GM18526 (cell line): ENCODE measurements around the gene ASCL1.

Source experiments
- POLR2A ChIP-seq: IDR thresholded peaks from 3 replicates; pipeline ENCODE4 v1.6.1; 2011; ENCODE audit not compliant: insufficient read length; ENCODE audit errors: extremely low read depth

The ASCL1 gene

GRCh38 chr12:102957339-102958050 lies at the start of gene ASCL1:
Gene ASCL1, plus strand, starts transcription at chr12:102957674. Its CDS starts 571 bp downstream, at chr12:102958245.
- no peak for TF ChIP-seq POLR2A

GRCh38 chr12:102907918-102908317 lies 49.6 kb upstream of the ASCL1 start:
- no peak for TF ChIP-seq POLR2A

- no peak for TF ChIP-seq POLR2A
Observed at GRCh38 chr12:102910137-102910536, 47.3 kb upstream of the ASCL1 start.

GRCh38 chr12:102910792-102911191 lies 46.7 kb upstream of the ASCL1 start:
- no peak for TF ChIP-seq POLR2A

- no peak for TF ChIP-seq POLR2A
Observed at GRCh38 chr12:102911320-102911719, 46.2 kb upstream of the ASCL1 start.

- TF ChIP-seq POLR2A, result no peak
Observed at GRCh38 chr12:102912258-102912657, 45.2 kb upstream of the ASCL1 start.

GRCh38 chr12:102913453-102914226 lies 43.8 kb upstream of the ASCL1 start:
- no peak for TF ChIP-seq POLR2A

- TF ChIP-seq POLR2A, result no peak
Observed at GRCh38 chr12:102916252-102917025, 41.0 kb upstream of the ASCL1 start.

GRCh38 chr12:102917026-102917787 lies 40.3 kb upstream of the ASCL1 start, which contains the start of gene PAH:
Gene PAH, minus strand, starts transcription at chr12:102917244. Its CDS starts 114 bp downstream, at chr12:102917130.
- TF ChIP-seq POLR2A, result no peak

GRCh38 chr12:102918840-102919239 lies 38.6 kb upstream of the ASCL1 start:
- TF ChIP-seq POLR2A, result no peak

GRCh38 chr12:102920271-102920670 lies 37.2 kb upstream of the ASCL1 start:
- TF ChIP-seq POLR2A, result no peak

- no peak for TF ChIP-seq POLR2A
Observed at GRCh38 chr12:102921240-102921639, 36.2 kb upstream of the ASCL1 start.

- TF ChIP-seq POLR2A, result no peak
Observed at GRCh38 chr12:102927220-102927619, 30.3 kb upstream of the ASCL1 start.

- TF ChIP-seq POLR2A, result no peak
Observed at GRCh38 chr12:102933168-102933567, 24.3 kb upstream of the ASCL1 start.

- no peak for TF ChIP-seq POLR2A
Observed at GRCh38 chr12:102939059-102939458, 18.4 kb upstream of the ASCL1 start.
